ENCODE results near the gene SETD3. TPM values are rescaled to one million over a fixed set of nuclear protein-coding genes. Genes with fewer than 3 reads are reported as not detected.

SETD3 gene
- total and polyA plus RNA-seq, 2 of the 8 experiments (the other 6 are each of a cell fraction or from before 2014, with no cell fraction given) = 24.0 to 64.0 TPM

DNA sequence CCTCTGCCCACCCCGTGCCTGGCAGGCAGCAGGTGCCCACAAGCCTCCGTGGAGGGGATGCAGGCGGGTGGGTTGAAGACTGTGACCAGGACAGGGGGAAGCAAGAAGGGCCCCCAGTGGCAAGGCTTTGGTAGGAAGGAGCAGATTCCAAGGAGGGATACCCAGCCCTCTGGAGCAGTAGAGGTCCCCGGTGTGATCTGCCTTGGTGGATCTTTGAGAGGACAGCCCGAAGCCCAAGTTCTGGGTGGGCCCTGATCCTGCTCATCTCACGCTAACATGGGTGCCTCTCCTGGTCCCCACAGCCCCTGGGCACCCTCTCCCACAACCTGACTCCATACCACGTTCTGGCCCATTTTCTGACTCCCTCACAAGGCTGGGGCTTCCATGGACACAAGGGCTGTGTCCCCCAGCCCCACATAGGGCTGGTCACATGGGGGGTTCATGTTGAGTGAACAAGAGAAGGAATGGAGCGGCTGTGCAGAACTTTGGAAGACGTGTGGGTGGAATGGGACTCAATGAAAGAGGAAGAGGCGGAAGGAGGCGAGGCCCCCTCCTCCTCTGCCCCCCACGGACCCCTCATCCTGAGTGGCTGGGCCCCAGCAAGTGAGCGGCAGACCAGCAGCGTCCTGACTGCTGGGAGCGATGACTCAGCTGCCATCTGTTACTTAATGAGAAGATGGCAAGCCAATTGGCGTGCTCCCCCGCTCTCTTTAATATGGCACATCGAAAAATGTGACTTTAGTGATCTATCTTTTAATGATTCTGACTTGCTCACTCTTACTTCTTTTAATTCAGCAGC, 131.6 kb downstream of the SETD3 start:
- no peaks in the 10 kb centered on the region for H3K23me2 ChIP-seq (ENCODE audit: low read depth, low read length)
- H3K4ac ChIP-seq (replicated peaks; ENCODE audit: insufficient read length, low read depth, low read length) = no peak overlapping the region
- no peak overlapping the region for H4K5ac ChIP-seq (ENCODE audit: insufficient read length, low read depth, low read length)
- H2AK5ac ChIP-seq (ENCODE audit: low read depth, low read length) = no peak overlapping the region
- no peaks in the 10 kb centered on the region for H3K27me3 ChIP-seq (replicated peaks in 1 of 4; ENCODE audit: control insufficient read depth in 3 of 4, extremely low read depth in 1 of 4, insufficient read depth in 3 of 4, low read length in 3 of 4)
- no peak for TF ChIP-seq SIX5 (IDR thresholded peaks at IDR 0.05; ENCODE audit: low read depth, low read length)
- no peak for TF ChIP-seq CBX5 (IDR thresholded peaks at IDR 0.05; ENCODE audit: low read depth, low read length)
- TF ChIP-seq, protein P1, sequence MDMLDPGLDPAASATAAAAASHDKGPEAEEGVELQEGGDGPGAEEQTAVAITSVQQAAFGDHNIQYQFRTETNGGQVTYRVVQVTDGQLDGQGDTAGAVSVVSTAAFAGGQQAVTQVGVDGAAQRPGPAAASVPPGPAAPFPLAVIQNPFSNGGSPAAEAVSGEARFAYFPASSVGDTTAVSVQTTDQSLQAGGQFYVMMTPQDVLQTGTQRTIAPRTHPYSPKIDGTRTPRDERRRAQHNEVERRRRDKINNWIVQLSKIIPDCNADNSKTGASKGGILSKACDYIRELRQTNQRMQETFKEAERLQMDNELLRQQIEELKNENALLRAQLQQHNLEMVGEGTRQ (IDR thresholded peaks at IDR 0.05; ENCODE audit: low read length) = no peak
- no peak for TF ChIP-seq RNF2 (IDR thresholded peaks at IDR 0.05; ENCODE audit: borderline replicate concordance, low read depth, low read length, missing control alignments, poor library complexity, severe bottlenecking)
- no peak for TF ChIP-seq CTBP2 (IDR thresholded peaks at IDR 0.05; ENCODE audit: borderline replicate concordance, insufficient read depth, insufficient read length, low read length)
- H2BK20ac ChIP-seq (ENCODE audit: low read length) = no peak overlapping the region
- no peak overlapping the region for H3K23ac ChIP-seq (ENCODE audit: insufficient read length)
- no peak overlapping the region for H3K56ac ChIP-seq (replicated peaks; ENCODE audit: insufficient read length, low read depth, low read length)
- H3K79me1 ChIP-seq (ENCODE audit: low read depth, low read length) = no peaks in the 10 kb centered on the region
- H3K4me2 ChIP-seq (ENCODE audit: insufficient read depth in 1 of 2, low read depth in 2 of 2, low read length in 2 of 2) = no peak overlapping the region
- no peak overlapping the region for H3K18ac ChIP-seq (ENCODE audit: extremely low read depth, low read length)
- ChIA-PET POLR2A (ENCODE audit: partially characterized antibody) (no interaction called here), CTCF (ENCODE audit: partially characterized antibody) (no interaction called here)
- H3K27ac ChIP-seq (ENCODE audit: low read depth, low read length) = no peak overlapping the region
- H4K20me1 ChIP-seq (replicated peaks in 1 of 2; ENCODE audit: control insufficient read depth in 1 of 2, insufficient read depth in 2 of 2, low read length in 2 of 2) = no peaks in the 10 kb centered on the region
- H2BK120ac ChIP-seq (replicated peaks; ENCODE audit: low read depth, low read length) = no peak overlapping the region
- FAIRE-seq (no peak), DNase-seq (ENCODE audit: low read depth in 1 of 2, low spot score in 2 of 2) (no peak)
- H3K79me2 ChIP-seq (ENCODE audit: control insufficient read depth in 1 of 2, insufficient read depth in 2 of 2, low read length in 2 of 2) = no peaks in the 10 kb centered on the region
- no peaks in the 10 kb centered on the region; a peak in 1 of 7 replicates for H3K4me1 ChIP-seq (replicated peaks in 1 of 4; ENCODE audit: control insufficient read depth in 3 of 4, insufficient read depth in 4 of 4, low read length in 3 of 4)
- no peak overlapping the region for H4K91ac ChIP-seq (replicated peaks; ENCODE audit: insufficient read length, low read length)
- no peaks in the 10 kb centered on the region for H3K36me3 ChIP-seq (ENCODE audit: control insufficient read depth in 2 of 4, insufficient read depth in 4 of 4, low read length in 3 of 4)
- no peak overlapping the region for H3K4me3 ChIP-seq (ENCODE audit: extremely low read depth in 1 of 4, insufficient read depth in 2 of 4, low read depth in 3 of 4, low read length in 4 of 4)
- H3K9ac ChIP-seq (replicated peaks in 1 of 4; ENCODE audit: extremely low read depth in 1 of 4, low read depth in 3 of 4, low read length in 3 of 4) = no peak overlapping the region
- no peak overlapping the region for H2BK12ac ChIP-seq (ENCODE audit: low read depth, low read length)
- no peak overlapping the region for H3K14ac ChIP-seq (ENCODE audit: insufficient read length)
- H4K8ac ChIP-seq (ENCODE audit: extremely low read depth, insufficient read depth, low read length) = no peak overlapping the region
- 86% methylated on average over 15 of the region's 18 CpGs; no CpG with 5 or more reads in 1 of the 2 experiments for WGBS, 2 experiments (ENCODE audit: extremely low coverage in 1 of 2, insufficient coverage in 1 of 2, insufficient read length in 1 of 2, insufficient replicate concordance in 2 of 2, low coverage in 1 of 2, low lambda C conversion rate in 2 of 2, missing lambda C conversion rate in 1 of 2)
- H2BK5ac ChIP-seq (ENCODE audit: low read depth, low read length) = no peak overlapping the region
- no peak overlapping the region for H2AFZ ChIP-seq (ENCODE audit: low read length)
- no peak overlapping the region for H2BK15ac ChIP-seq (ENCODE audit: low read length)
- no peaks in the 10 kb centered on the region for H3K9me3 ChIP-seq (ENCODE audit: insufficient read depth in 2 of 2, low read depth in 1 of 2, low read length in 1 of 2)

All from H1 (cell line).